ENCODE measurements around the gene NUTM2E.
A peak's percentile ranks its signal among the peaks of the same experiment; 100 is the strongest.
"Not testable (repeated sequence)": the region's sequence is repeated elsewhere in the genome, so short reads cannot be mapped to it uniquely, and the experiment has no call there.

Gene NUTM2E, protein sequence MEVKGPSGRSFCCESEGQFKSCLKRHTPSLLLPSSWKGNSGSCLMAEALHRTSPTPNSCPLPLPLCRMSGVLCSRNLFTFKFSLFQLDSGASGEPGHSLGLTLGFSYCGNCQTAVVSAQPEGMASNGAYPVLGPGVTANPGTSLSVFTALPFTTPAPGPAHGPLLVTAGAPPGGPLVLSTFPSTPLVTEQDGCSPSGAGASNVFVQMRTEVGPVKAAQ (N-terminal part only)

DNA sequence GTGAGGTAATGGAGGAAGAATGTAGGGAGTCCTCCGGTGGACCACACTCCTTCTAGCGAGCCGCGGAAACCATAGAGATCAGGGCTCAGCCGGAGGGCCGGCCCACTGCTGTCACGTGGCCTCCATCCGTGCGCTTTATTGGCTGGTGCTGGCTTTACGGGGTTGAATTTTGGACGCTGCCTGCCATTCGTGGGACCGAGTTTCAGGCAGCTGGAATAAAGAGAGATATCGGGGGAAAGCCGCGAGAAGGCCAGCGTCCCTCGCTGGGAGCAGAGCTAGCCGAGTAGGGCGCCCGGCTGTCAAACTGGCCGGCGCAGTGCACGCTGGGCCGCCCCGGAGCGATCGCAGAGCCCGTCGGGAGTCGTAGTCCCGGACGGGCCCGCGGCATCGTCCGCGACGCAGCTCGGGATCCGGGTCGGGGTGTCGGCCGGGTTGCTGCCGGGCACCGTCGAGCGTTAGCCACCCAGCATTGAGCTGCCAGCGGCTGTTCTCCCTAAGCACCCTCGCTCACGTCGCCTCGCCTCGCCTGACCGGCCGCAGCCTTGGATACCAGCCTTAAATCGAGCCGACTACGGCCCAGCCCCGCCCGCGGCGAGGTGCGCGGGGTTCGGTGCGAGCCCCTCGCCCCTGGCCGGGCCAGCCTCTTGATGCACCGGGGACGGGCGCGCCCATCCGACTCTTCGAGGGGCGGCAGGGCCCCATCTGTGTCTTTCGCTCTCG is at the start of gene NUTM2E:
Gene NUTM2E, plus strand, starts transcription at position 244 of the 720 bp plus-strand sequence. CDS start 15,002 bp downstream, outside the sequence.
- peak; percentile 61 for DNase-seq (ENCODE audit: low read depth)

DNA sequence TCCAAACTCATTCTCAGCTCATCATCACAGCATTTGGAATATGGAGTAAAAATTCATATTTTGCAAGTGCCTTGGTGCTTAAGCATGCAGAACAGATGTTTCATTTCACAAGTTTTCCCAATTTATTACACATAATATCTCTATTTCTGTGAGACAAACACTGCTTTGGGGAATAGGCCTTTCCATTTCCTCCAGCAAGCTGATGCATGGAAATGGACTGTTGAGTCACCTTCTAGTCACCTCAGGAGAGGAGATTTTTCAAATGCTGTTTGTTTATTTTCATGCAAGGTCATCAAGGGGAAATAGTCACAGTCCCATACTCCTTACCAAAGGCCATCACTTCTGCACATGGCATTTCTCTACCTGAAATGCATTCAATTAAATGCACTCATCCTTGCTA is 48.5 kb upstream of the NUTM2E start:
- not testable (repeated sequence) for DNase-seq (ENCODE audit: low read depth)

DNA sequence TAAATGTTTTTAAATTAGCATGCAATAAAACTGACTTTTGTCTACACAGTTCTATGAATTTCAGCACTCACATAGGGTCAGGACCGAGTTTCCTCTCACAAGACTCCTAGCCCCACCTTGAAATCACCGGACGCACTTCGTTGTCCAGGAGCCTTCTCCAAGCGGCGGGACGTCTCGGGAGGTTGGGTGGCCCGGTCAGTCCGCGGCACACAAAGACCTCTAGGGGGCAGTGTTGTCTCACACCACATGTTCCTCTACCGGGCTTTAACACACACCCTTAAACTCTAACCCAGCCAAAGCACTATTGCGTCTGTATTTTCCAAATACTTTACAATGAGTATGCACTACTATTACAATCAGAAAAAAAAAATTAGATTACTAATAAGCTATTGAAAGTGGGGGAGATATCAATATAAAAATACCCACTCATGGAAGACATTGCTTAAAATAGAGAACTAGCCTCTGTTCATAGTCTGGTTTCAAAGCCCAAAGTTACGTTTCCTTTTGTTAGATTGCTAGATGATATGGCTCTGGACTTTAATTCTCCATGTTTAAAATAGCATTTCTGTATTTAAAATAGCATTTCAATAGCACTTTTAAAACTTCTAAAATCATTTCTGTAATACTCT is 47.1 kb upstream of the NUTM2E start:
- DNase-seq (ENCODE audit: low read depth) = peak; percentile 30

DNA sequence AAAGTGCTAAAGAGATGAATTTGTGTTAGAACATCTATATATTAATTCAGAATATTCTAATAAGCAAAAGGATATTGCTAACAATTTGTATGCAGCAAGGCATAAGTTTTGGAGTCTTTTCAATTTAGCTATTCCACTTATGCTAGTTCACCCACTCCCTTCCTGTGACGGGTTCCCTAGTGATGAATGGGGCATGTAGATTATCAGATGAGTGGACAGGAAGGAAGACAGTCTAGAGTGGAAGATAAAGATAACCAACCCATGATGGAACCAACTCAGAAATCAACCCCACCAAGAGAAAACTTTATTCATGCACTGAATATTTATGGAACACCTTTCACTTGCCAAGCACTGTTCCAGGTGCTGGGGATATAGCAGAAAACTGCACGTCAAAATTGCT is 46.5 kb upstream of the NUTM2E start:
- DNase-seq (ENCODE audit: low read depth) = not testable (repeated sequence)

DNA sequence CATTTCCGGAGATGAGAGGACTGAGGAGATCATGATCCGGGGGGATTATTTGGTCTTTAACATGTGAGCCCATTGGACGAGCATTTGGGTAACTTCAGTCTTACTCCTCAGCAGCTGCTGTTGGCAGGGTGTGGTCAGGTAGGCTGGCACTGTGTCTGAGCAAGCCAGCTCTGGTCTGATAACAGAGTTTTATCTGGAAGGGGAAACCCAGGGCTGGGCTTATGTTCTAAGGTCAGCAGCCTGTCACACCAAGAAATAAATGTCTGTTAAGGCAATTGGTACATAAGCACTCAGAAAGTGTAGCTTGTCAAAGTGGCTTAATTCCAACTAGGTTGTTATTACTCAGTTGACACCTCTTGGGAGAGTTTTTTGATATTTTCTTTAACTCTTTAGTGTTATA is 45.0 kb upstream of the NUTM2E start:
- DNase-seq (ENCODE audit: low read depth) = not testable (repeated sequence)

DNA sequence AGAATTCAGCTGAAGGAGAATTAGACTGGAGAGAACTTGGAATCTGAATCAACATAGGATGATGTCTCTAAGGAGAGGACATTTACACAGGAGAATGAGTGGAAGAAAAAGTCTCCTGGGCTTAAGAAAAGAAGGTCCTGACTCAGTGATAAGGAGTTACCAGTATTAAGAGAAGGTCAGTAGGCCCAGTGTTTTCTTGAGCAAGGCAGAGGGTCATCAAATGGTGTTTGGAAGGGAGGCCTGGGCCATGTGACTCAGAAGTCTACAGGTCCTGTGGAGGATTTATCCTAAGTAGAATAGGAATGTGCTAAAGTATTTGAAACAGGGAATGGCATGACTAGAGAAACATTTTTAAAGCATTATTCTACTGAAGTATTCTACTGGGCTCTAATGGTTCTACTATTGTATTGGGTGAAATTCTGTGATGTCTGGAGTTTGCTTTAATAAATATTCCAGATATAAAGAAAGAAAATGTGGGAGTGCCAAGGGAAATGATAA is 39.0 kb upstream of the NUTM2E start:
- DNase-seq (ENCODE audit: low read depth) = not testable (repeated sequence)

DNA sequence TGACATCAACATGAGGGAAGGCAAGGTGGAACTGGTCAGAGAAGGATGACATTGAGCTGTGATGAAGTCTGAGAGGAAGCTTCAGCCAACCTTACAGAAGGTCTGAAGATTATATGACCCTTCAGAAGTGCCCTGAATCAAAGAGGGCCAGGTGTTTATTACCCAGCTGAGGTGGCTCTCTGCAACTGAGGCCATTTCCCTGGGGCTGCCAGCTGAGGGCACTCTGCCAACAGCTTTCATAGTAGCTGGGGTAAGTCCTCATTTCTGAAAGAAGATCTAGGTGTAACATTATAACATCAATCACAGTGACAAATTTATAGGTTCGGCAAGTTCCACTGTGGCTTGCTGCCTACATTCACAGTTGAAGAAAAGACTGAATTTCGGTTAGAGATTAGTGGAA is 37.2 kb upstream of the NUTM2E start:
- DNase-seq (ENCODE audit: low read depth) = not testable (repeated sequence)

DNA sequence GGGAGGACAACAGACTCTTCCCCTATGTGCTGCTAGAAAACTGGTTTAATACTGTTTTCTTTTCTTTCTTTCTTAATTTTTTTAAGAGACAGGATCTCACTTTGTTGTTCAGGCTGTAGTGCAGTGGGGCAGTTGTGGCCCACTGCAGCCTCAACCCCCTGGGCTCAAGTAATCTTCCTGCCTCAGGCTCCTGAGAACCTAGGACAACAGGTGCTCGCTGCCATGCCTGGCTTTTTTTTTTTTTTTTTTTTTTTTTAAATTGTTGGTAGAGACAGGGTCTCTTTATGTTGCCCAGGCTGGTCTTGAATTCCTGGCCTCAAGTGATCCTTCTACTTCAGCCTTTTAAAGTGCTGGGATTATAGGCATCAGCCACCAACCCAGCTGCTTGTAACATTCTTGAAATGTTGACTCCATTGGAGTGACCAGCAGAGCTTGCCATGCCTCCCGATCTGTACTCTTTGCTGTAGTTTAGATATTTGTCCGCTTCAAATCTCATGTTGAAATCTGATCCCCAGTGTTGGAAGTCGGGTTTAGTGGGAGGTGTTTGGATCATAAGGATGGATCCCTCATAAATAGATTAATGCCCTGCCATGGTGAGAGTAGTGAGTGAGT is 34.5 kb upstream of the NUTM2E start:
- DNase-seq (ENCODE audit: low read depth) = not testable (repeated sequence)

DNA sequence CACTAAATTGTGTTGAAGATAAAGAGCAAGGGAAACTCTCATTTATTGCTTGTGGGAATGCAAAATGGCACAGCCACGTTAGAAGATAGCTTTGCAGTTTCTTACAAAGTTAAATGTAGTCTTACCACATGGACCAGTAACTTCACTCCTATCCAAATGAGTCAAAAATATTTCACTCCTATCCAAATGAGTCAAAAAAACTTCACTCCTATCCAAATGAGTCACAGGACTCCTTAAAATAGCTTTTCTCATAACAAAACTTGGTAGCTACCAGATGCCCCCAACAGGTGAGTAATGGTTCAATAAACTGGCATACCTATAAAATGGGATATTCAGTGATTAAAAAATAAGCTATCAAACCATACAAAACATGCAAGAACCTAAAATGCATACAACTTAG is 27.2 kb upstream of the NUTM2E start:
- DNase-seq (ENCODE audit: low read depth) = not testable (repeated sequence)

DNA sequence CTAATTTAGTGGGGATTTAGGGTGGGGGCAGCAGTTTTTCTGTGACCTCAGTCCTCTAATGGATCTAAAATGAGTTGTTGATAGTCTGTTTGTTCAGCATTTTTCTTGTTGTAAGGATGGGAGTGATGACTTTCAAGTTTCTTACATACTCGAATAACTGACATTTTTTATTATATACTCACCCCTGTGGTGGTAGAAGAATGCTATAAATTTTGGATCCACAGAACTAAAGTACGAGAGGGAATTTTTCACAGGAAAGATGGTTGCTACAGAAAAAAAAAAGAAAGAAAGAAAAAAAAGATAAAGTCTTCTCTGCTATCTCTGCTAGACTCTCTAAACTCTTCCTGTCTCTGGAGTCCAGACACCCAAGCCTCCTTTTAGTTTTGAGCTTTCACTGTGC is 20.7 kb upstream of the NUTM2E start:
- DNase-seq (ENCODE audit: low read depth) = not testable (repeated sequence)

DNA sequence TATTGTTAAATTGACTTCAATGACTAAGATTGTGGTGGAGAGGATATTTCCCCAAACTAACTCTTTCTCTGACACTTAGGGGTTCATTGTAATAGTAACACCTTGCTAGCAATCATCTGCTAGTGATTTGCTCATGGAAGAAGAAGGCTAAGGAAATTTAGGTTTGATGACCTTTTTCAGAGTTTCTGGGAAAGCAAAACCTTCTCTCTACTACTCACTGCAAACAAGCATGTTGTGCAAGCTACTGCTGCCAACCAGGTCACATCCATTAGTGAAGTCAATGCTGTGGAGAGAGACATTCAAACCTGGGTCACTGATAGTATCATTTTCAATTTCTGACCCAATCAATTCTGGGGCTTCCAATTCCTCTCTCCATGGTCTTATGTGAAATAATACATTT is 14.6 kb upstream of the NUTM2E start:
- DNase-seq (ENCODE audit: low read depth) = not testable (repeated sequence)

DNA sequence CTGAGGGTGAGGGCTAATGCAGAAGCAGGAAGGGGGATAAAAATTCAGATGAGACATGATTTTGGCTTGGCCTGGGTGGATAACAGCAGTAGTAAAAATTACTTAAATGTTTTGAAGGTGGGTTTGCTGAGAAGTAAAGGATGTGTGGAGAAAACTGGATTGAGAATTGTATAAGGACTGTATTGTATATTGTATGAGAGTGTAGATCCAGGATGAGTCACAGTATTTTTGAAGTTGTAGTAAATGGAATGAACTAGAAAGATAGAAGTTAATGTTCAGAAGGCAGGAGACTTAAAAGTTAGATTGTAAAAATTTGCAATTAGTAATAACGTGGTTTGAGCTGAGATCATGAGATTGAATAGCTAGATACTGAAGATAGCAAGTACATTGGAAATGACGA is 10.2 kb upstream of the NUTM2E start:
- DNase-seq (ENCODE audit: low read depth) = not testable (repeated sequence)

DNA sequence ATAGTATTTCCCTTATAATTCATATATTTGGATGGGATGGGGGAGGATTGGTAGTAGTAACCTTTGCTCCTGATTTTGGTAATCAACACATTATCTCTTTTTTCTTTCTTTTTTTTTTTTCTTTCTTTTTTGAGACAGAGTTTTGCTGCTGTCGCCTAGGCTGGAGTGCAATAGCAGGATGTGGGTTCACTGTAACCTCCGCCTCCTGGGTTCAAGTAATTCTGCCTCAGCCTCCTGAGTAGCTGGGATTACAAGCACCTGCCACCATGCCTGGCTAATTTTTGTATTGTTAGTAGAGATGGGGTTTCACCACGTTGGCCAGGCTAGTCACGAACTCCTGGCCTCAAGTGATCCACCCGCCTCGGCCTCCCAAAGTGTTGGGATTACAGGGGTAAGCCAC is 3.2 kb upstream of the NUTM2E start:
- DNase-seq (ENCODE audit: low read depth) = not testable (repeated sequence)

DNA sequence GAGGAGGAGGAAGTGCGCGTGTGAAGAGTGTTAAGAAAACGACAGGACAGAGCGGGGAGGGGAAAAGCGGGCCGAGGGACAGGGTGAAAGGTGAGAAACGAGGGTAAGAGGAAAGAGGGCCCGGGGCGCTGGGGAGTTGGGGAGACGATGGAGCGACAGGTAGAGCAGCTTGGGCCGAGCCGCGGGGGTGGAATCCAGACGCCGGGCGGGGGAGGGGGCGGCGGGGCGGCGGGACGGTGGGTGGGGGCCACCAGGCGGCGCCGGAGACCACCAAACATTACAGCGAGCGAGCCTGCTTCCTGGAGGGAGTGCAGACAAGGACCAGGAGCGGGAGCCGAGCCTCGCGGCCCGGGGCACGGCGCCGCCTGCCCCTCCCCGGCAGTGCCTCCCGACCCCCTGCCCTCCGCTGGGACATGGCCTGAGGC is 940 bp upstream of the NUTM2E start:
- DNase-seq (ENCODE audit: low read depth) = not testable (repeated sequence)

DNA sequence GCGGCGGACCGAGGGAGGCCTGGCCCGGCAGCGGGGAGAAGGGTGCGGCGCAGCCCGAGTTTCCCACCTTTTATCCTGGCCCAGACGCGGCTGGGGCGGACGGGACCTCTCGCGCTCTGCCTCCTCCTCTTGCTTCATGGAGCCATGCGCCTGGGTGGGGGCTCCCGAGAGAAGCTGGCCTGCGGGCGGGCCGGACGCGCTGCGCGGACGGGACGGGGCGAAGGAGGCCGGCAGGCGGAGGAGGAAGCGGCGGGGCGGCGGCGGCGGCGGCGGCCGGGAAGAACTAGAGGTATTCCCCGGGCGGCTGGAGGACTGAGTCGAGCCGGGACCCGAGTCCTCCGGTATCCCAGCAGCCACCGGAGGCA is 426 bp upstream of the NUTM2E start:
- not testable (repeated sequence) for DNase-seq (ENCODE audit: low read depth)

DNA sequence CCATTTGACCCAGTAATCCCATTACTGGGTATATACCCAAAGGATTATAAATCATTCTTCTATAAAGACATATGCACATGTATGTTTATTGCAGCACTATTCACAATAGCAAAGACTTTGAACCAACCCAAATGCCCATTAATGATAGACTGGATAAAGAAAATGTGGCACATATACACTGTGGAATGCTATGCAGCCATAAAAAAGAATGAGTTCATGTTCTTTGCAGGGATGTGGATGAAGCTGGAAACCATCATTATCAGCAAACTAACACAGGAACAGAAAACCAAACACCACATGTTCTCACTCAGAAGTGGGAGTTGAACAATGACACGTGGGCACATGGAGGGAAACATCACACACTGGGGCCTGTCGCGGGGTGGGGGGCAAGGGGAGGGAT is 7.3 kb downstream of the NUTM2E start:
- DNase-seq (ENCODE audit: low read depth) = not testable (repeated sequence)

DNA sequence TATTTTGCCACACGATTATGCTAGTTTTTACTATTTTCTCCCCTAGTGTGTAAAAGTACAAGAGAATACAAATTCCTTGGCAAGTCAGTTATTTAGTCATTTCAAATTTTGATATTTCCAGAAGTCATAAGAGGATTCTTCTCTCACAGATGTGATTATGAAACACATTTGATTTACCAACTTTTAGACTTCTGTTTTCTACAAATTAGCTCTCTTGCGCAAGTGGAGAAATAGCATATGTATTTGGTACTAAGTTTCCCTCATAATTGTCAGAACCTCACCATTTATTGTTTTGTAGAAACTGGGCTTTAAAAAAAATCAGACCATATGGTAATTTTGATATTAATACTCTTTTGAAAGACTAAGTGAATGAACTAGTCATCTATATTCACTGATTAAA is 9.4 kb downstream of the NUTM2E start:
- DNase-seq (ENCODE audit: low read depth) = not testable (repeated sequence)

DNA sequence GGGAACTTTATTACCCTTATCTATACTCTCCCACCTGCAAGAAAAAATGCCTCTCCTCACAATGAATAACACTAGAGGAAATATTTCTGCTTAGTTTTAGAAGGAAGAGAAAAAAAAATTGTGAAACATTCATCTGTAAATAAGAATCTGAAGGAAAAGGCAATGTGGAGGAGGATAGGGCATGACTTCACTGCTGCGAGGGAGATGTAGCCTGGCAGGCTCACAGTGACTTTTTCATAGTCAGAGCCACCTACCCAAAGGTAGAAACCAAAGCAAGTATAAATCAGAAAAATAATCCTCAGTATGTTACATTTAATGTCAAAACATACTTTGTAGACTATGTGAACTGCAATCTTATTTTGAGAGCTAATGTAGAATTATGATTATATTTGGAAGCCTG is 10.4 kb downstream of the NUTM2E start:
- not testable (repeated sequence) for DNase-seq (ENCODE audit: low read depth)

DNA sequence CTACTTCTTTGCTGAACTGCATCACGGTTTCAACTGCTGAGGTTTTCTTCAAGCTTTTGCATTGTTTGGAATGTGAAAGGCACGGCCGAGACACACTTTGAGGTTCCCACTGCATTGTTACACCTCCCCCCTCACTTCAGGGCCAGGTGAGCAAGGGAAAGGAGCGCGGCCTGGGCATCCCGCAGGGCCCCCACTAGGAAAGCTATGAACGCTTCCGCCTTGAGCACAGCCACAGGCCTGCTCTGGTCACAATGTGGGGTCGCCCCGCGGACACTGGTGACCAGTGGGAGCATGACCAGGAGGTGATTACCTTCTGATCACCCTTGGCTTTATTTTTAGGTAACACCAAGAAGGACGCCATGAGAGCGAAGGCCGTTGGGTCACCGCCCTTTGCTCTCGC is 11.9 kb downstream of the NUTM2E start:
- DNase-seq (ENCODE audit: low read depth) = not testable (repeated sequence)

DNA sequence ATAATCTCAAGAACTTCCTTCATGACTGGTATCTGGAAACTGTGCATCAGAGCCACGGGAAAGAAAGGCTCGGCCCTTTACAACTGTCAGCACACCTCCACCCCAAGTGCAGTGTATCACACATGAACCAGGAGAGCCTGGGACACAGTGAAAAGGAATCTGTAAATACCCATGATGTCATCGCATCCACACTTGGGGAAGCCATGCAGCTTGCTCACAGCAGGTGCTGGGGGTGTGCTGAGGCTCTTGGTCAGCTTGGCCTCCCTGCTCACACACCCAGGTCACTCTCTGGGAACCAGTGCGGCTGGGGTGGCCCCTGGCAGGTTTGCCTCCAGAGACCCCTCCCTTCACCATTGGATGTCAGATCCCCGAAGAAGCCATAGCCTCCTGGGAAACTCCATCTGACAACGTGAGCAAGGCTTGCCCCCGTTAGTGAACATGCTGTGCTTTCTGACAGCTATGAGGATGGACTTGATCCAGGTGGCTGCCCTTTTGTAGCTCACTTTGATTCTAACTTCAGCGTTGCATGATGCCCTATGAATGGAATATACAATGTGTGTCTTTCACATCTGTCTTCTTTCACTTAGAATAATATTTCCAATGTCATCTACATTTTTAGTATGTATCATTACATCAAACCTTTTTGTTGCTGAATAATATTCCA is 26.8 kb downstream of the NUTM2E start:
- not testable (repeated sequence) for DNase-seq (ENCODE audit: low read depth)

DNA sequence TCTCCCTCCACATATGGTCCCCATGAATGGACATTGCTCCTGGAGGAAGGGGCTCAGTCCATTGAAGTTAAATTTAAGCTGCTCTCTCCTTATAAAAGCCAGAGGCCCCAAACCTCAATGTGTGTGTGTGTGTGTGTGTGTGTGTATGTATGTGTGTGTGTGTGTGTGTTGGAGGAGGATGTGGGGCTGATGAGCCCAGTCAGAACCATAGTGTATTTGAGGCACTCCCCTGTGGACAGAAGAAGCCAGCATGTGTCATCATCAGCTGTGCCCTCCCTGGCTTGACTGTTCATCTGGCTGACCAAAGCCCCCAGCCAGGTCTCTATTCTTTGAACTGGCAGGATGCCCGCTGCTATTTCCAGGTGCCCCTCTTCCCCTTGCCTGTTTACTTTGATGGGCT is 35.7 kb downstream of the NUTM2E start:
- not testable (repeated sequence) for DNase-seq (ENCODE audit: low read depth)

DNA sequence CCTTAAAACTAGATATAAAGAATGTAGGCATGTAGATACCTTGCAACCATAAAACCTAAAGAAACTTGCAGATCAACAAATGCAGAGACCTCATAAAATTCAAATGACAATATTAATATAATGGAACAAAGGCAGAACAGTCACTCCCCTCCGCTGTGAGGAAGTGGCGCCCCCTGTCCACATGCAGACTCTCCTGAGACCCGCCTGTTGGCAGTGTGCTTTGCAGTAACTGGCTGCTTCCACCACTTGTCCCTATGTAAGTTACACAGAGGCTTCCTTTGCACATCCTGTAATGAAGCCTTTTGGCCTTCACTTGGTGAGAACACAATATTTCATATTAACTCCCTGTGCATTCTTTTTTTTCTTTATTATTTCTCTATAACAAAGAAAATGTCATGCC is 36.3 kb downstream of the NUTM2E start:
- DNase-seq (ENCODE audit: low read depth) = not testable (repeated sequence)

All from activated T-helper 9 cell treated with anti-CD3 and anti-CD28 coated beads, Interleukin-2, amount 50 U/mL, for 16 hours (primary cell).